ENCODE measurements around the gene ZNF648.

The ZNF648 gene

GRCh38 chr1:182004601-182005000 lies 56.9 kb downstream of the ZNF648 start:
- Mint-ChIP-seq H3K27me3 (ENCODE audit: low read depth, poor library complexity) (no peaks in the 10 kb centered on the region), H3K36me3 (ENCODE audit: low read depth) (no peaks in the 10 kb centered on the region), H3K4me3 (no peak overlapping the region), H3K4me1 (peaks cover 14% of the 10 kb centered on the region), H3K9me3 (peaks cover 36% of the 10 kb centered on the region), H3K27ac (no peak overlapping the region)
- DNase-seq, result no peak
- TF ChIP-seq CTCF (IDR thresholded peaks at IDR 0.05), result no peak

Measured in nephron progenitor cell (in vitro differentiated cells).